ENCODE measurements around the gene TXNRD2.
A peak's percentile ranks its signal among the peaks of the same experiment; 100 is the strongest.

The TXNRD2 gene

GRCh38 chr22:19892257-19892879 lies 49.2 kb downstream of the TXNRD2 start:
- H3K4me1 ChIP-seq (ENCODE audit: control insufficient read depth, insufficient read depth, low read length) = peaks cover 7% of the 10 kb centered on the region
- H3K4me3 ChIP-seq (ENCODE audit: low read length) = no peak overlapping the region
- no peak overlapping the region for H3K9ac ChIP-seq (ENCODE audit: low read length)
- H3K36me3 ChIP-seq (ENCODE audit: control insufficient read depth, insufficient read depth, low read length, severe bottlenecking) = peaks cover 4% of the 10 kb centered on the region
- no peaks in the 10 kb centered on the region for H3K9me3 ChIP-seq (ENCODE audit: control insufficient read depth, low read length)
- DNase-seq (ENCODE audit: low read depth) = no peak
- H3K27me3 ChIP-seq (replicated peaks; ENCODE audit: control insufficient read depth, insufficient read depth, low read length) = no peaks in the 10 kb centered on the region

- no peak overlapping the region for H3K9ac ChIP-seq (ENCODE audit: low read length)
- no peaks in the 10 kb centered on the region for H3K27me3 ChIP-seq (replicated peaks; ENCODE audit: control insufficient read depth, insufficient read depth, low read length)
- DNase-seq (ENCODE audit: low read depth) = peak; percentile 68
- peaks cover 15% of the 10 kb centered on the region for H3K4me1 ChIP-seq (ENCODE audit: control insufficient read depth, insufficient read depth, low read length)
- no peaks in the 10 kb centered on the region for H3K9me3 ChIP-seq (ENCODE audit: control insufficient read depth, low read length)
- no peak overlapping the region for H3K4me3 ChIP-seq (ENCODE audit: low read length)
- H3K36me3 ChIP-seq (ENCODE audit: control insufficient read depth, insufficient read depth, low read length, severe bottlenecking) = peaks cover 4% of the 10 kb centered on the region
Measured at GRCh38 chr22:19891317-19892256, 50.0 kb downstream of the TXNRD2 start.

- Histone ChIP-seq H3K9ac (ENCODE audit: low read length) (no peak overlapping the region), H3K27me3 (replicated peaks; ENCODE audit: control insufficient read depth, insufficient read depth, low read length) (no peaks in the 10 kb centered on the region), H3K4me1 (ENCODE audit: control insufficient read depth, insufficient read depth, low read length) (peaks cover 19% of the 10 kb centered on the region), H3K9me3 (ENCODE audit: control insufficient read depth, low read length) (no peaks in the 10 kb centered on the region), H3K4me3 (ENCODE audit: low read length) (no peak overlapping the region), H3K36me3 (ENCODE audit: control insufficient read depth, insufficient read depth, low read length, severe bottlenecking) (peaks cover 4% of the 10 kb centered on the region)
- no peak for DNase-seq (ENCODE audit: low read depth)
Measured at GRCh38 chr22:19890502-19891316, 50.9 kb downstream of the TXNRD2 start.

GRCh38 chr22:19889951-19890350 lies 51.7 kb downstream of the TXNRD2 start:
- Histone ChIP-seq H3K9ac (ENCODE audit: low read length) (no peak overlapping the region), H3K4me3 (ENCODE audit: low read length) (no peak overlapping the region), H3K9me3 (ENCODE audit: control insufficient read depth, low read length) (no peaks in the 10 kb centered on the region), H3K36me3 (ENCODE audit: control insufficient read depth, insufficient read depth, low read length, severe bottlenecking) (peaks cover 4% of the 10 kb centered on the region), H3K4me1 (ENCODE audit: control insufficient read depth, insufficient read depth, low read length) (peaks cover 19% of the 10 kb centered on the region), H3K27me3 (replicated peaks; ENCODE audit: control insufficient read depth, insufficient read depth, low read length) (no peaks in the 10 kb centered on the region)
- no peak for DNase-seq (ENCODE audit: low read depth)

- H3K9me3 ChIP-seq (ENCODE audit: control insufficient read depth, low read length) = no peaks in the 10 kb centered on the region
- no peak for DNase-seq (ENCODE audit: low read depth)
- H3K4me3 ChIP-seq (ENCODE audit: low read length) = no peak overlapping the region
- H3K27me3 ChIP-seq (replicated peaks; ENCODE audit: control insufficient read depth, insufficient read depth, low read length) = no peaks in the 10 kb centered on the region
- H3K9ac ChIP-seq (ENCODE audit: low read length) = no peak overlapping the region
- H3K4me1 ChIP-seq (ENCODE audit: control insufficient read depth, insufficient read depth, low read length) = peaks cover 19% of the 10 kb centered on the region
- no peaks in the 10 kb centered on the region for H3K36me3 ChIP-seq (ENCODE audit: control insufficient read depth, insufficient read depth, low read length, severe bottlenecking)
Measured at GRCh38 chr22:19888131-19888746, 53.4 kb downstream of the TXNRD2 start.

- no peak overlapping the region for H3K9ac ChIP-seq (ENCODE audit: low read length)
- H3K4me1 ChIP-seq (ENCODE audit: control insufficient read depth, insufficient read depth, low read length) = peaks cover 20% of the 10 kb centered on the region
- H3K9me3 ChIP-seq (ENCODE audit: control insufficient read depth, low read length) = no peaks in the 10 kb centered on the region
- no peak overlapping the region for H3K4me3 ChIP-seq (ENCODE audit: low read length)
- H3K27me3 ChIP-seq (replicated peaks; ENCODE audit: control insufficient read depth, insufficient read depth, low read length) = no peaks in the 10 kb centered on the region
- H3K36me3 ChIP-seq (ENCODE audit: control insufficient read depth, insufficient read depth, low read length, severe bottlenecking) = no peaks in the 10 kb centered on the region
- no peak for DNase-seq (ENCODE audit: low read depth)
Measured at GRCh38 chr22:19887256-19887985, 54.2 kb downstream of the TXNRD2 start.

GRCh38 chr22:19886605-19887255 lies 54.9 kb downstream of the TXNRD2 start:
- no peaks in the 10 kb centered on the region for H3K36me3 ChIP-seq (ENCODE audit: control insufficient read depth, insufficient read depth, low read length, severe bottlenecking)
- H3K9ac ChIP-seq (ENCODE audit: low read length) = peak overlapping the region; percentile 18
- peaks cover 26% of the 10 kb centered on the region for H3K4me1 ChIP-seq (ENCODE audit: control insufficient read depth, insufficient read depth, low read length)
- DNase-seq (ENCODE audit: low read depth) = peak; percentile 47
- H3K27me3 ChIP-seq (replicated peaks; ENCODE audit: control insufficient read depth, insufficient read depth, low read length) = no peaks in the 10 kb centered on the region
- H3K9me3 ChIP-seq (ENCODE audit: control insufficient read depth, low read length) = no peaks in the 10 kb centered on the region
- H3K4me3 ChIP-seq (ENCODE audit: low read length) = no peak overlapping the region

GRCh38 chr22:19885841-19886592 lies 55.6 kb downstream of the TXNRD2 start:
- Histone ChIP-seq H3K27me3 (replicated peaks; ENCODE audit: control insufficient read depth, insufficient read depth, low read length) (no peaks in the 10 kb centered on the region), H3K4me3 (ENCODE audit: low read length) (no peak overlapping the region), H3K4me1 (ENCODE audit: control insufficient read depth, insufficient read depth, low read length) (peaks cover 26% of the 10 kb centered on the region), H3K9me3 (ENCODE audit: control insufficient read depth, low read length) (no peaks in the 10 kb centered on the region), H3K9ac (ENCODE audit: low read length) (peak overlapping the region; percentile 18), H3K36me3 (ENCODE audit: control insufficient read depth, insufficient read depth, low read length, severe bottlenecking) (no peaks in the 10 kb centered on the region)
- DNase-seq (ENCODE audit: low read depth) = no peak

GRCh38 chr22:19884954-19885751 lies 56.5 kb downstream of the TXNRD2 start:
- no peaks in the 10 kb centered on the region for H3K27me3 ChIP-seq (replicated peaks; ENCODE audit: control insufficient read depth, insufficient read depth, low read length)
- DNase-seq (ENCODE audit: low read depth) = no peak
- H3K4me3 ChIP-seq (ENCODE audit: low read length) = no peak overlapping the region
- no peaks in the 10 kb centered on the region for H3K9me3 ChIP-seq (ENCODE audit: control insufficient read depth, low read length)
- no peaks in the 10 kb centered on the region for H3K36me3 ChIP-seq (ENCODE audit: control insufficient read depth, insufficient read depth, low read length, severe bottlenecking)
- peaks cover 32% of the 10 kb centered on the region for H3K4me1 ChIP-seq (ENCODE audit: control insufficient read depth, insufficient read depth, low read length)
- no peak overlapping the region for H3K9ac ChIP-seq (ENCODE audit: low read length)

Data from adipocyte (in vitro differentiated cells).